HL-60/S4 treated with retinoic acid at 250 ng/mL for 4 days and 3 days (cell line): ENCODE measurements around the gene FASN.

Source experiments
- in situ Hi-C: fragments of 300-500 bp; cut with MboI; formaldehyde crosslinking; loops from 2 replicates; pipeline ENCODE4 v1.7.0; 2022; ENCODE audit warnings: low sequenced_read_pairs

Gene FASN

DNA sequence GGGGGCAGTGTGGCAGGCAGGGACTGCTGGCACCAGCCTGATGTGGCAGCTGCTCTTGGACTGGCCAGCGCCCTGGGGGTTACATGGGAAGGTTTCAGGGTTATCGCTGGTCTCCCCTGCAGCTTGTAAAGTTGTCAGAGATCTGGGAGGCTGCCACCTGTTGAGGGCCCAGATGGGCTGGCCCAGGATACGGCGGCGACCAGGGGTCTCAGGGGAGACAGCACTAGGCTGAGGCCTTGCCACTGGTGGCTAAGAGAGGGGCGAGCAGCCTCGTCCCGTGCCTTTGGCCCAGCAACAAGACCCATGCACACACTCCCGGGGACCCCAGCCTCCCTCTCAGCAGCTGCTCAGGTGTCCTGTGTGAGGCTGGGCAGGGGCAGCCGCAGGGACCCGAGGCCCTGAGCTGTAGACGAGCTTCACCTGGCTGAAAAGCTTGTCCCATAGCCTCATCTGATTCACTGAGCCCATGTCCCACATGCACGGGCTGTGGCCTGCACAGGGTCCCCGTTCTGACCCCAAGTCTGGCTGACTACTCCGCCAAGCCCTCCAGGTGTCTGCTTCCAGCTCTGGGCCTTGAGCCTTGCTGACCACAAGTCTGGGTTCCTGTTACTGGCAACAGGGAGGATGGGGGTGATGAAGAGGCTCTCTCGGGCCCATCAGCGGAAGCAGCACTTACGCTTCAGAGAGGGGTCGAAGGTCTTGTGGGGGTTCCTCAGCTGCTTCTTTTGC lies 38.6 kb downstream of the FASN start:
- in situ Hi-C loops, result no loop called here

DNA sequence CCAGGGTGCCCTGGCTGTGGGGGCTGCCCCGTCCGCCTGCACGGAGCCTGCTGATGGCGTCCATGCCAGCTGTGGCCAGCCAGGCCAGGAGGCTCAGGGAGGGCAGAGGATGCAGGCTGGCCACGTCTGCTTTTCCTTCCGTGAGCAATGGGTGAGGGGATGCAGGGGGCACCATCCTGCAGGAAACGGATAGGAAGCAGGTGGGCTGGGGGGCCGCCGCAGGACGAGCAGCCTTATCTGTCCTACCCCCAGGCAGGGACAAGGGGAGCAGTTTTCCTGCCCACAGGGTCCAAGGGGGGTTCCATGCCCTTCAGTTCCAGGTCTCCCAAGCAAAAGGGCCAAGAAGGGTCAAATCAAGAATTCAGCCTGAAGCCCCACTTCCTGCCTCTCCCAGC lies 39.2 kb downstream of the FASN start:
- in situ Hi-C loops, result no loop called here

DNA sequence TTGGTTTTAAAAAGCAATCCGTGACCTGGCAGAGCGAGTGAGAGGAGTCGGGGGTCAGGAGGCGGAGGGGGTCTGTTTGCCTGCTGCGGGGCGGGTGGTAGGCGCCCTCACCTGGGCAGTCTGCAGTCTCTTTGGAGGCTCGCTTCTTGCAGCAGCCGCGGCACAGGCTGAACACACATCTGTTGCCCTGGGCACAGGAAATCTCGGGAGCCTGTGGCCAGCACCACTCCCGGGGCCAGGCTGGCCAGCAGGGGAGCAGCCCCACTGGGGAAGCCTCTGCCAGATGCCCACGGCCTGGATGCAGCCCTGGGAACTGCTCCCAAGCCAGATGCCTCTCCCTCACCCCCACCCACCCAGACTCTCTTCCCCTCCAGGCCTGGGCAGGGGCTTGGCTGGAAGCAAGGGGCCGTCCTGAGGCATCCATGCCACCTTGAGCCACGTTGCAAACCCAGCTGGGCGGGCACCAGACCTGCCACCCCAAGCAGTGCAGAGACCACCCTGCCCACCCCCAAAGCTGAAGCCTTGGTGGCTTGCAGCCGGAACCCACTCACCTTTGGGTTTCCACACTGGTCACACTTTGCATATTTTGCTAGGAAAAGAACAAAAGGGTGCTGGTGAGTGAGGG lies 39.7 kb downstream of the FASN start:
- in situ Hi-C loops, result no loop called here

DNA sequence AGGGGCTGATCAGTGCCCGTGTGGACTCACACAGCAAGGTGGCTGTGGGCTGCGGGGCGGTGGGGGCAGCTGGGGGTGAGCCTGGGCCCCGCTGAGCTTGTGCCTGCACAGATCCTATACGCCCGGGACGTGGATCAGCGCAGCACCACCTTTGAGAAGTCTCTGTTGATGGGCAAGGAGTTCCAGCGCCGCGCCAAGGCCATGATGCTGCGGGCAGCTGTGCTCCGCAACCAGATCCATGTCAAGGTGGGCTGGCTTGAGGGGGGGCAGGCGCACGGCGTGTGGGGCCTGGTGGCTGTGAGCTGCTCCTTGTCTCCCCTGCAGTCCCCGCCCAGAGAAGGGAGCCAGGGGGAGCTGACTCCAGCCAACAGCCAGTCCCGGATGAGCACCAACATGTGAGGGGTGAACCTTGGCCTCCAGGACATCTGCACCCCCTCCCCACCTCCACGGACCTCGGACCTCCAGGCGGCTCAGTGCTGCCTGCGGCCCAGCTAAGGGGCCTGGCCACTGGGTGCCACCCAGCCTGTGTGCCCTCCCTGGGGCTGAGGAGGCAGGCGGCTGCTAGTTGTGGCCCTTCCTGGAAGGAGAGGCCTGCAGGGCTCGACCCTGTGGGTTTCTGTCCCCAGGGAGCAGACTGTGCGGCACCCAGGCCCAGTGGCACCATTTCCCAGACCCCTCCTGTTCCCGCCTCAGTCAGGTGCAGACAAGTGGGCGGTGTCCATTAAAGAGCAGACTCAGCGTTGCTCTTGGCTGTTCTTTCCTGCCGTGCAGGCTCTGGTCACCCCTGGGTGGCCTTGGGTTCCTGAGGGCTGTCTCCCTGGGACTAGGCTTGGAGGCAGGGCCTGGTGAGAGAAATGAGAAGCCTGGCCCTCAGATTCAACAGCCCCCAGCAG lies 41.1 kb downstream of the FASN start:
- in situ Hi-C loops, result no loop called here

DNA sequence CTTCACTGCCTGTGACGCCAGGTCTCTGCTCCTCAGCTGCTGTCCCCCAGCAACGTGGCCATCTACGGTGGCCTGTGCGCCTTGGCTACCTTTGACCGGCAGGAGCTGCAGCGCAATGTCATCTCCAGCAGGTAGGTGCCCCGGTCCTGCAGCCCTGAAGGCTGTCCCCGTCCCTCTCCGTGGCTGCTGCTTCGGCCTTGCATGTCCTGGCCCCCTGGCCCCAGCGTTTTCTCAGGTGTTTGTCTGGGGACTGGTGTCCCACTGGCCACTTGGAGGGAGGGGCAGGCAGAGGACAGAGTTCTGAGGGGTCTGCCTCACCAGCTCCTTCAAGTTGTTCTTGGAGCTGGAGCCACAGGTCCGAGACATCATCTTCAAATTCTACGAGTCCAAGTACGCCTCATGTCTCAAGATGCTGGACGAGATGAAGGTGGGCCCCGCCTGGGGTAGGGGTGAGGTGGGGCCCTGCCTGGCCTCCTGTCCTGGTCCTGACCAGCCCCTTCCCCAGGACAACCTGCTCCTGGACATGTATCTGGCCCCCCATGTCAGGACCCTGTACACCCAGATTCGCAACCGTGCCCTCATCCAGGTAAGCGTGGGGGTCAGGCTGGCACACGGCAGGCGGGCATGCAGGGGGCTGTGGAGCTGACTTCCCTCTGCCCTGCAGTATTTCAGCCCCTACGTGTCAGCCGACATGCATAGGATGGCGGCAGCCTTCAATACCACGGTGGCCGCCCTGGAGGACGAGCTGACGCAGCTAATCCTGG lies 41.9 kb downstream of the FASN start:
- in situ Hi-C loops, result no loop called here

DNA sequence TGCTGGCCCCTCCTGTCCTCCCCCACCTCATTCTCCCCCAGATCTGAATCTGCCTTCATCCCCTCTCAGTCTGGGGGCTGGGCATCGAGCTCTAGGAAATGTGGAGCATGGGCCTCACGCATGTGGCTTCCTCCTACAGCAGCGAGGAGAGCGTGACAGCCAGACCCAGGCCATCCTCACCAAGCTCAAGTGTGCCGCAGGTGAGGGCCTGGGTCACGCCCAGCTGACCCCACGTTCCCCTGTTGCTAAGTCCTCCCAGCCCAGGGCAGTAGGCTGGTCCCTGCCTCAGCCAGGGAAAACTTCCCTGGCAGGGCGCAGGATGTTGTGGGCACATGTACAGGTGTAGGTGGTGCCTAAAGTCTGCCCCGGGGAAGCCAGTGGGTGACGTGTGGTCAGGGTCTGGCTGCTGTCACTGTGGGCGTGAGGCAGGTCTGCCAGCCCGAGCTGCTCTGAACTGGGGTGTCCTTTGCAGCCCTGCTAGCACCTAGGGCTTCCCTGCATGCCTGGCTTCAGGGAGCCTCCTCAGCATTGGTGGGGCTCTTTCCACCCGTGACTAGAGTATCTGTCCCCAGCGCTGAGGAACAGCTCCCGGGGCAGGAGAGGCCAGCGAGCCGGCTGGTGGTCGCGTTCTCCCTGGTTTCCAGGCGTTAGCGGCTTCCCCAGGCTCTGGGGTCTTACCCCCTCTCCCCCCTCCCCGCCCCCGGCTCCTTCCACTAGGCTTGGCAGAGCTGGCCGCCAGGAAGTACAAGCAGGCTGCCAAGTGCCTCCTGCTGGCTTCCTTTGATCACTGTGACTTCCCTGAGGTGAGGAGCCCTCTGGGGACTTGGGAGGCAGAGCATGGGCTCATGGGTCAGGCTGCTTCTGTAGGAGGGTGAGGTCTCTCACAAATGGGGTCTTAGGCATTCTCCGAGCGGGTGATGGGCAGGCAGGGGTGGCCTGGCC lies 42.7 kb downstream of the FASN start:
- in situ Hi-C loops, result no loop called here

DNA sequence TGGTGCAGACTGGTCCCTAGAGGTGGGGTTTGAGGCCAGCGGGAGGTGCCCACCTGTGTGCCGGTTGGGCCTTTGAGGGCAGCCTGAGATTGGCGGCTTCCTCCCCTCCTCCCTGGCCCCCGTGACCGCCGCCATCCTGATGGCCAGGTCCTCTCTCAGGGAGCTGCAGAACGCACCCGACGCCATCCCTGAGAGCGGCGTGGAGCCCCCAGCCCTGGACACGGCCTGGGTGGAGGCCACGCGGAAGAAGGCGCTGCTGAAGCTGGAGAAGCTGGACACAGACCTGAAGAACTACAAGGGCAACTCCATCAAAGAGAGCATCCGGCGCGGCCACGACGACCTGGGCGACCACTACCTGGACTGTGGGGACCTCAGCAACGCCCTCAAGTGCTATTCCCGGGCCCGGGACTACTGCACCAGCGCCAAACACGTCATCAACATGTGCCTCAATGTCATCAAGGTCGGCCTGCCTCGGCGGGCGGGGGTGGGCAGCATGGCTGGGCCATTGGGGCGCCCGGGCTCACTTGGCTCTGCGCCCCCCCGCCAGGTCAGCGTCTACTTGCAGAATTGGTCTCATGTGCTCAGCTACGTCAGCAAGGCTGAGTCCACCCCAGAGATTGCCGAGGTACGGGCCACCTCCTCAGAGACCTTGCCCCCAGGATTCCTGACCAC lies 43.5 kb downstream of the FASN start:
- in situ Hi-C loops, result no loop called here

DNA sequence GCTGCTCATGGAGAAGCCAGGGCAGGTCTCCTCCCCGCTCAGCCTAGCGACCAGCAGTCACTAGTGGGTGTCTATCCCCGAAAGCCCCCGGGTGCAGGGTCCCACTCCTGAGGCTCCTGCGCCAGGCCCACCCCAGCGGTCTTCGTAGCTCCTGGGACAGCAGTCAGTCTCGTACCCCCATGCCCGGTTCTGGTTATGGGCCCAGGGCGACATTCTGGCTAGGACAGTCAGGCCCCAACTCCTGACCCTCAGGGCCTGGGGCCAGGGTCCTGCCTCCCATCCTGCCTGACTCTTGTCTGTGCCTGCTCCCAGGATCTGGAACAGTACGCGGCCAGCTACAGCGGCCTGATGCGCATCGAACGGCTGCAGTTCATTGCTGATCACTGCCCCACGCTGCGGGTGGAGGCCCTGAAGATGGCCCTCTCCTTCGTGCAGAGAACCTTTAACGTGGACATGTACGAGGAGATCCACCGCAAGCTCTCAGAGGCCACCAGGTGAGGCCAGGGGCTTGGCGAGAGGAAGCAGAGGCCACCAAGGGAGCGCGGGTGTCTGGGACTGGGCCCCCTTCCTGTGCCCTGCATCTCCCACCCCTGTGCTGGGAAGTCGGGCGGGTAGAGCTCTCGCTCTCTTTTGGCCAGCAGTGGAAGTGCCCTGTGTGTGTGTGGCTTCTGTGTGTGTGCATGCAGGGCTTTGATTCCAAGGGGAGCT lies 44.3 kb downstream of the FASN start:
- in situ Hi-C loops, result no loop called here

DNA sequence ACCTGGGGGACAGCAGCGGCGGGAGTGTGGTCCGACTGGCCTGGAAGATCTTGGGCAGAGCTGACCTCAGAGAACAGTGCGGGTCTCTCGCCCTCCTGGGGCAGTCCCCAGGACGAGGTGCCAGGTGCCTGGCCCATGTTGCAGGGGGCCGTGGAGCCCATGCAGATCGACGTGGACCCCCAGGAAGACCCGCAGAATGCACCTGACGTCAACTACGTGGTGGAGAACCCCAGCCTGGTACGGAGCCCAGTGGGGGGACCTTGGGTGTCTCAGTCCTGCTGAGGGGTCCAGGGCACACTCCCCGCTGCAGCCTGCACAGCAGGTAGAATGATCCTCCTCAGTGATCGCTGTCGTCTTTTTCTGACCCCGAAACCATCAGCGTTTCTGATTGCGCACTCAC lies 44.9 kb downstream of the FASN start:
- in situ Hi-C loops, result no loop called here

DNA sequence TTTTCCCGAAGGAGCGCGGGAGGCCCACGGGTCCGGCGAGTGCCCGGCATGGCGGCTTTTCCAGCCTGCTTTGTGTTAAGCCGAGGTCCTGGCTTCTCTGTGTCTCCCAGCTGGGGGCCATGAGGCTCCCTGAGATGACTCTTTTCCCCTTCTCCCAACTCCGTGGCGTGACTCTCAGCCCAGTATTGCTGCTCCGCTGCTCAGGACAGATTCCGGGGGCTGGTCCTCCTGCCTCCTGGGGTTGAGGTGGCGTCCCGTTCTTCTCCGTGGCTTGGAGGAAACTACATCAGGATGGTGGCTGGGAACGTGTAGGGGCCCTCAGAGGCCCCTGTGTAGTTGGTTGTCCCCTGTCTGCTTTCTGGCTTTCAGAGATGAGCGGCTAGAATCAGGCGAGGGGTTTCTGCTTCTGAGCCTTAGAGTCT lies 45.4 kb downstream of the FASN start:
- in situ Hi-C loops, result no loop called here

DNA sequence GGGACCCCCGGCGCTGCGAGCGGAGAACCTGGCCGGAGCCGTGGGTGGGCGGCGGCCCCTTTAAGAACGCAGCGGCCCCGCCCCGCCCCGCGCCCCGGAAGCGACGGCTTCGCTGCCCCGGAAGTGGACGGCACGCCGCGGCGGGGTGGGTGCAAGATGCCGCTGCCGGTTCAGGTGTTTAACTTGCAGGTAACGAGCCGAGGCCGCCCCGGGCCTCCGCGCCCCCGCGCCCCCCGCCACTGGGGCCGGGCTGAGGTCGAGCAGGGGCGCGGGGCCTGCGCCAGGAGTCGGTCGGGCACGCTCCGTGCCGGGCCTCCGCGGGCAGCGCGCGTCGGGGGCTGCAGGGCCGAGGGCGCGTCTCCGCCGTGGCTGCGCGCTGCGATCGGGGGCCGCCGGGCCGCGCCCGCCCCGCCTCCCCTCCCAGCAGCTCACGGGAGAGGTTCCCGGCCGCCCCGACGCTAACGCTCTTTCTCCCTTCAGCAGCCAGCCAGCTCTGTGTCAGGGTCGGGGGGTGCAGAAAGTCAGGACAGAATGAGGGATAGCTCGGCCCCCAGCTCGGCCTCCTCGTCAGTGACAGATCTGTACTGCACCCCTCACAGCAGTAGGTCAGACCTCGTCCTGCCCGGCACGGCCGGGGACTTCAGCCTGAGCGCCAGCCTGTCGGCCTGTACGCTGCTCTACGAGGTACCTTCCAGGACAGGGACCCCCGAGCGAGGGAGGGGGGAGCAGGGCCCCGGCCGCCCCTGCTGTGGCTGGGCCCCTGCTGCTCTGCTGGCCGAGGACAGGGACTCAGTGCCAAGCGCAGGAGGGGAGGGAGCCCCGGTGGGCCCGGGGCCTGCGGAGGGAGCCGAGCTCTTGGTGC lies 46.0 kb downstream of the FASN start, which contains the start of the genes GPS1 and RFNG:
GPS1 (plus strand) TSS at position 123 of the 862 bp plus-strand sequence; CDS start at position 157, 34 bp downstream.
RFNG (minus strand) TSS at position 36 of the 862 bp plus-strand sequence. CDS start 45 bp downstream, outside the sequence.
- in situ Hi-C loops, result no loop called here

DNA sequence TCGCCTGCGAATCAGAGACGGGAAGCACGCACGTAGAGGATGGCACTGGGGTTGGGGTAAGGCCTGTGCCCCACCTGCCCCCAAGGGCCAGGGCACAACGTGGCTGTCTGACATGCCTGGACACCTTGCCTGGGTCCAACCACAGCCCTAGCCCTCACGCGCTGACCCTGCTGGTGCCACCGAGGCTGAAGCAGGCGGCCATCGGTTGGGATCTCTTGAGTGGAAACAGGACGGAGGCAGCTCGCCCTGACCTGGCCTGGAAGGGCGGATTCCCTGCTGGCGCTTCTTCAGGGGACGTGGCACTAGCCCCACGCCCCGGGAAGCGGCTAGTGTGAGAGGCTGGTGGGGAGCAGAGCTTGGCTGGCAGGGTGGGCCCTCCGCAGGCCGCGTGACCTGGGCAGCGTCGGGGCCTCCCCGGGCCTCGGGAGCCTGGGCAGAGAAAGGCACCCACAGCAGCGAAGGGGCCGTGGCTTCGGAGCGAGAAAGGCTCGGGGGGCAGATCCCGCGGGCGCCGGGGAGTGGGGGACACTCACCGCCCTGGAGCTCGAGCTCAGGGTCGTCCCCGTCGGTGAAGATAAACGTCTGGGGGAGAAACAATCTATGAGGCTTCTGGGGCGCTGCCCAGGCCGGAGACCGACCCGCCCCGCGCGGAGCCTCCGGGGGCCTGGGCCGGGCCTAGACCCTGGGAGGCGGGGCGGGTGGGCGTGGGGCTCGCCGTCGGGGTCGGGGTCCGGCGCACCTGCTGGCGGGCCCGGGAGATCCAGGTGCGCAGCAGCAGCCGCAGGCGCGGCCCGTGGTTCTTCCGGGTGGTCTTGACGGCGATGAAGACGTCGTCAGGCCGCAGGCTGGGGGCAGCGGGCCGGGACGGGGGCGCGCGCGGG lies 47.0 kb downstream of the FASN start:
- in situ Hi-C loops, result no loop called here

DNA sequence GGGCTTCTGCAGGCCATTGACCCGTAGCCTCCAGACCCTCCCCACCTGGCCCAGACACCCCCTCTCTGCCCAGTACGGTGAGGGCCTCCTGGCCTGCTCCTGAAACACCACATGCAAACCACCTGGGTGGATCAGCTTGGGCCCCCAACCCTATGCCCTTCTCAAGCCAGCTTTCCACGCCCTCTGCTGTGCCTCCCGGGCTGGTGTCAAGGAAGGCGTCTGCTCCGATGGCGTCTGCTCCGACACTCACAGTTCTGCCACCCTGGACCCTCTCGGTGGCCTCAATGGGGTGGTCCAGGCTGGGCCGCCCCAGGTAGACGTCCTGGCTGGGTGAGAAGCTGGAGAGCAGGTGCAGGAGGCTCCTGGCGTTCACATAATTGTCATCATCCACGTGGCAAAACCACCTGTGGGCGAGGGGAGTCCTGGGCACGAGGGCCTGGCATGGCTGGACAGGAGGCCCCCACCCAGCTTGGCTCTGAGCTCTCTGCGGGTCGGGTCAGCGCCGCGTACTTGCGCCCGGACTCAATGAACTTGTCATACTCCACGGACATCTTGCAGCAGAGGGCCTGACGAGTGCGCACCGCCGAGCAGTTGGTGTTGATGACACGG lies 47.8 kb downstream of the FASN start:
- in situ Hi-C loops, result no loop called here

DNA sequence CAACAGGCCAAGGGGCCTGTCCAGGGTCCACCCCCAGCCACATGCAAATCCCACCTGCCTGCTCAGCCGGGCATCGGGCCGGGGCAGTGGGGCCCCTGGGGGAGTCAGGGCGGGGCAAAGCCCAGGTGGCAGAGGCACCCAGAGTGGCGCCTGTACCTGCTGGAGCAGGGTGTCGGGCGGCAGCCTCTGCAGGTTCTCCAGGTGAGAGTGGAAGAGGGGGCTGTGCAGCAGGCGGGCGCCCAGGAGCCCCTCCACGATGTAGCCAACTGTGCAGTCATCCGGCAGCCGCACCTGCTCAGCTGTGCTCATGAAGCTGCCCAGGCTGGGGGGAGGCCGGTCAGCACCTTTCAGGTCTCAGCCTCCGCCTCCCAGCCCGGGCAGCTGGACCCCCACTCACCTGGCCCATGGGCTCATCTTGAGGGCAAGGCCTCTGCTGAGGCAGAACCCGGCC lies 48.5 kb downstream of the FASN start:
- in situ Hi-C loops, result loop anchor here (25.0 kb wide), 1 partner anchor 113 kb away; no protein-coding TSS in a partner anchor

DNA sequence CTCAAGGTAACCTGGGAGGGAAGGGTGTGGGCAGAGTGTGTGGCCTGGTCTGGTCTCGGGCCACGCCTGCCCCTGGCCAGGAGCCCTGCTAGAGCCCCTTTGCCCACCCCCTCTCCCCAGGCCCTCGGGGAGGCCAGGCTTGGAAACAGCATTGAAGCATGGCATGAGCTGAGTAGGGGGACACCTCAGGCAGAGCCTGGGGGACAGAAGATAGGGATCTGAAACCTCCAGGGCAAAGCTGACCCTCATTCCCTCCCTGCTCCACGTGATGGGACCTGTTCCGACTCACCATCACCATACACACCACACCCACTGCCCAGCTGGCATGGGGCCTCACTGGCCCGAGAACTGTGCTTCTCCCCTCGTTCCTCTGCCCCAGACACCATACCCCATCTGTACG lies 48.9 kb downstream of the FASN start:
- in situ Hi-C loops, result loop anchor here (25.0 kb wide), 1 partner anchor 113 kb away; no protein-coding TSS in a partner anchor

DNA sequence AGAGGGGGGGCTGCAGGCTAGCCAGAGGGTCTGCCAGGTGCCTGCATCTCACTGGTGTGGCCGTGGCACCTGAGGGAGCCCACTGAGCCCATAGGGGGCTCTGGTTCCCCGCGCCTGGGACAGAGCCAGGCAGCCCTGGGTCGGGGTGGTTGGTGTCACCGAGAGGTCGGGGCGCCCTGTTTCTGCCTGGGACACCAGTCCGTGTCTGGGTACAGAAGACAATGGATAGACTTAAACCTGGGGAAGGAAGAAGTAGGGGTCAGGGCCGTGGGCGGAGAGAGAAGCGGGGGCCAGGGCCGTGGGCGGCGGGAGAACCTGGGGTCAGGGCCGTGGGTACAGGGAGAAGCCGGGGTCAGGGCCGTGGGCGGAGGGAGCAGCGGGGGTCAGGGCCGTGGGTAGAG lies 49.5 kb downstream of the FASN start:
- in situ Hi-C loops, result loop anchor here (25.0 kb wide), 1 partner anchor 114 kb away; no protein-coding TSS in a partner anchor
